K562 (cell line): ENCODE data around the gene RNU6-9. TPM values are rescaled to one million over a fixed set of nuclear protein-coding genes. Genes with fewer than 3 reads are reported as not detected.

Experiments used
- ELF1 ChIP-seq: fragments of 200-800 bp; sonication (Bioruptor generic); IDR thresholded peaks from 2 replicates; pipeline ENCODE4 v1.6.1; 2016; ENCODE audit warnings: missing genetic modification characterization, missing compliant biosample characterization
- GABPB2 ChIP-seq: fragments of 250-450 bp; sonication (Bioruptor Pico); conservative IDR thresholded peaks from 2 replicates; pipeline ENCODE4 v1.5.1; 2021; ENCODE audit warnings: mild to moderate bottlenecking
- KAT2B ChIP-seq: IDR thresholded peaks from one replicate; pipeline ENCODE4 v1.6.1; 2012; ENCODE audit warnings: low read depth, mild to moderate bottlenecking, control low read depth, inconsistent platforms, low read length, moderate library complexity
- MLX ChIP-seq, 2 experiments: fragments of 450-650 bp in 1 of 2; sonication (generic) in 1 of 2; formaldehyde crosslinking; conservative IDR thresholded peaks; 2 replicates each; pipeline versions ENCODE4 v1.4.0 to v1.8.1; 2020 to 2022; ENCODE audit warnings: mild to moderate bottlenecking in 1 of 2, missing genetic modification reagents in 1 of 2
- PRPF4 ChIP-seq: fragments of 200-400 bp; formaldehyde crosslinking; IDR thresholded peaks from one replicate; pipeline ENCODE4 v1.6.1; 2017; ENCODE audit warnings: low read length, low read depth, mild to moderate bottlenecking; ENCODE audit not compliant: insufficient read depth, poor library complexity, severe bottlenecking
- SMAD1 ChIP-seq: fragments of 150-350 bp; IDR thresholded peaks from 2 replicates; pipeline ENCODE4 v1.6.1; 2014; ENCODE audit warnings: low read length, low read depth; ENCODE audit not compliant: partially characterized antibody
- U2AF2 ChIP-seq: fragments of 200-400 bp; formaldehyde crosslinking; optimal IDR thresholded peaks from 2 replicates; pipeline ENCODE3; 2017; ENCODE audit warnings: low read depth, mild to moderate bottlenecking, low read length
- ZBTB43 ChIP-seq: sonication (generic); formaldehyde crosslinking; IDR thresholded peaks from 2 replicates; pipeline ENCODE4 v1.8.0; 2023; ENCODE audit warnings: mild to moderate bottlenecking, missing genetic modification reagents
- ZNF318 ChIP-seq, 2 experiments: fragments of 450-650 bp; IDR thresholded peaks; 2 replicates each; pipeline ENCODE4 v1.6.1; 2016; ENCODE audit warnings: mild to moderate bottlenecking in 2 of 2, borderline replicate concordance in 1 of 2, low read depth in 1 of 2, moderate library complexity in 1 of 2
- ZNF347 ChIP-seq: fragments of 450-650 bp; formaldehyde crosslinking; IDR thresholded peaks from 2 replicates; pipeline ENCODE4 v1.4.0; 2020; ENCODE audit warnings: low read depth, mild to moderate bottlenecking, moderate library complexity
- ZNF766 ChIP-seq: fragments of 200-800 bp; sonication (Bioruptor generic); conservative IDR thresholded peaks from 2 replicates; pipeline ENCODE4 v1.6.1; 2016; ENCODE audit warnings: missing genetic modification characterization, missing compliant biosample characterization
- polyA plus RNA-seq, 8 experiments: library from polyadenylated mRNA; depleted of rRNA in 4 of 8; stranded (reverse) in 5 of 8; unstranded in 3 of 8; fragments of >200 nt; fragmentation: Nextera tagmentation in 2 of 8; fragmentation: Illumina TruSeq in 1 of 8; extraction: Ambion mirVana in 2 of 8; extraction: Trizol in 1 of 8; gene quantifications; 2 replicates each; pipeline versions ENCODE4 v1.2.1 to v1.2.3, GENCODE V29; 2011 to 2014; ENCODE audit warnings: inconsistent platforms in 1 of 8, missing spikeins in 1 of 8
- total RNA-seq, 7 experiments: library from RNA; depleted of rRNA in 6 of 7; stranded (reverse); fragments of >200 nt in 6 of 7; fragmentation: Illumina TruSeq in 2 of 7; extraction: Trizol in 2 of 7; gene quantifications; 2 replicates each; pipeline versions ENCODE4 v1.2.1 to v1.2.3, GENCODE V29; 2011 to 2021; ENCODE audit warnings: low replicate concordance in 1 of 7
- TF ChIP-seq, protein P1 (sequence below): fragments of 250-450 bp; sonication (Bioruptor Pico); IDR thresholded peaks from 2 replicates; pipeline ENCODE4 v1.8.0; 2021; ENCODE audit warnings: mild to moderate bottlenecking, moderate library complexity

The RNU6-9 gene
- total and polyA plus RNA-seq, 9 of the 15 experiments (the other 6 are each of a cell fraction or from before 2014, with no cell fraction given) = not detected

DNA sequence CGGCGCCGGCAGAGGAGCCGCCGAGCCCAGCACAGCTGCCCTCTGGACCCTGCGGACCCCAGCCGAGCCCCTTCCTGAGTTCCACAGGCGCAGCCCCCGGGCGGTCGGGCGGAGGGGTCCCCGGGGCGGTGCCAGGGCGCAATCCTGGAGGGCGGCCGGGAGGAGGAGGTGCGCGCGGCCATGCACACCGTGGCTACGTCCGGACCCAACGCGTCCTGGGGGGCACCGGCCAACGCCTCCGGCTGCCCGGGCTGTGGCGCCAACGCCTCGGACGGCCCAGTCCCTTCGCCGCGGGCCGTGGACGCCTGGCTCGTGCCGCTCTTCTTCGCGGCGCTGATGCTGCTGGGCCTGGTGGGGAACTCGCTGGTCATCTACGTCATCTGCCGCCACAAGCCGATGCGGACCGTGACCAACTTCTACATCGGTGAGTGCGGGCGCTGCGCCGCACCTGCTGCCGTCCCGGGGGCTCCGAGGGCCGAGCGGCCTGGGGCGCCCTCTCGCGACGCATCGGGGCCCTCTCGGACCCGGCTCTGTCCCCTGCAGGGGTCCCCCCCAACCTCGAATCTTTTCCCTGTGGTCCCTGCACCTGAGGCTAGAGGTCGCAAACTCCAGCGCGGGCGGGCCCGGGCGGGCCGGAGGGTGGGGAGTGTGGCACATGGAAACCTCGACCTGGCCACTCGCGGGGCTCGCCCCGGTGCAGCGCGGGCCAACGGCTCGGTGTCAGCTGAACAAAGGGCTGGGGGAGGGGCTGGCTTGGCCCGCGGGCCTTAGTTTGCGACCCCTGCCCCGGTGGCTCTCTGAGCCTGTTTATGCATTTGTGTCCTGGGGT is 24.3 kb downstream of the RNU6-9 start, which contains the start of gene KISS1R (continued):
- TF ChIP-seq ZNF318 (IDR thresholded peaks at IDR 0.05; ENCODE audit: borderline replicate concordance in 1 of 2, low read depth in 1 of 2) (no peak), KAT2B (no peak), ZNF347 (CRISPR knock-in tag) (no peak), PRPF4 (no peak), ELF1 (tag) (no peak), MLX (CRISPR knock-in tag; conservative IDR thresholded peaks at IDR 0.05) (0 out of 4 replicates have a peak, but pooled peaks of 1 of the 2 experiments have one; percentile 45), ZBTB43 (CRISPR knock-in tag) (peak; percentile 67; the same call in 1 of the 2 replicates), U2AF2 (no peak), SMAD1 (no peak), GABPB2 (CRISPR knock-in tag) (no peak), ZNF766 (CRISPR knock-in tag) (no peak)
- TF ChIP-seq, protein P1, sequence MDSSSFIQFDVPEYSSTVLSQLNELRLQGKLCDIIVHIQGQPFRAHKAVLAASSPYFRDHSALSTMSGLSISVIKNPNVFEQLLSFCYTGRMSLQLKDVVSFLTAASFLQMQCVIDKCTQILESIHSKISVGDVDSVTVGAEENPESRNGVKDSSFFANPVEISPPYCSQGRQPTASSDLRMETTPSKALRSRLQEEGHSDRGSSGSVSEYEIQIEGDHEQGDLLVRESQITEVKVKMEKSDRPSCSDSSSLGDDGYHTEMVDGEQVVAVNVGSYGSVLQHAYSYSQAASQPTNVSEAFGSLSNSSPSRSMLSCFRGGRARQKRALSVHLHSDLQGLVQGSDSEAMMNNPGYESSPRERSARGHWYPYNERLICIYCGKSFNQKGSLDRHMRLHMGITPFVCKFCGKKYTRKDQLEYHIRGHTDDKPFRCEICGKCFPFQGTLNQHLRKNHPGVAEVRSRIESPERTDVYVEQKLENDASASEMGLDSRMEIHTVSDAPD (CRISPR knock-in tag) = no peak
